Kidney (tissue), 14 donors: ENCODE measurements around the gene FASN. TPM values are rescaled to one million over a fixed set of nuclear protein-coding genes. Genes with fewer than 3 reads are reported as not detected.
A peak's percentile ranks its signal among the peaks of the same experiment; 100 is the strongest.

Source experiments
- DNase-seq, 5 donors: peaks; one replicate each; pipeline ENCODE4 v3.0.0-alpha.2; 2013 to 2020
- FAIRE-seq: peaks from 2 replicates; lab custom pipeline; 2012; peaks lifted over from hg19 to GRCh38; lab: Jason Lieb, UNC
- H3K27ac ChIP-seq, 2 donors: one replicate each; pipeline ENCODE4 v1.7.0; 2013; ENCODE audit warnings: low read depth in 2 of 2, low read length in 2 of 2, inconsistent platforms in 1 of 2
- H3K27me3 ChIP-seq: one replicate; pipeline ENCODE4 v1.7.1; 2013; ENCODE audit warnings: low read length, inconsistent platforms; ENCODE audit not compliant: control insufficient read depth, insufficient read depth
- H3K36me3 ChIP-seq, 3 donors: one replicate each; pipeline versions ENCODE4 v1.7.0 to v1.7.1; 2013; ENCODE audit warnings: low read length in 3 of 3, control low read depth in 1 of 3, inconsistent platforms in 1 of 3; ENCODE audit not compliant: insufficient read depth in 3 of 3, control insufficient read depth in 2 of 3
- H3K4me1 ChIP-seq, 3 donors: one replicate each; pipeline versions ENCODE4 v1.7.0 to v1.7.1; 2013; ENCODE audit warnings: low read length in 3 of 3, inconsistent platforms in 1 of 3, low read depth in 1 of 3; ENCODE audit not compliant: control insufficient read depth in 2 of 3, insufficient read depth in 2 of 3
- H3K4me3 ChIP-seq, 3 donors: one replicate each; pipeline versions ENCODE4 v1.7.0 to v1.8.1; 2013; ENCODE audit warnings: low read length in 3 of 3, control low read depth in 1 of 3, inconsistent platforms in 1 of 3
- H3K9ac ChIP-seq, 3 donors: one replicate each; pipeline versions ENCODE4 v1.7.0 to v1.7.1; 2013; ENCODE audit warnings: low read length in 3 of 3, control low read depth in 1 of 3, inconsistent platforms in 1 of 3
- H3K9me3 ChIP-seq, 3 donors: one replicate each; pipeline versions ENCODE4 v1.7.0 to v1.7.1; 2013; ENCODE audit warnings: low read length in 3 of 3, control low read depth in 1 of 3, inconsistent platforms in 1 of 3; ENCODE audit not compliant: control insufficient read depth in 2 of 3, insufficient read depth in 1 of 3
- intact Hi-C: fragments of 100-400 bp; cut with DNase I; formaldehyde crosslinking; loops from one replicate; pipeline ENCODE4 v1.11.1; 2022
- polyA plus RNA-seq: library from polyadenylated mRNA; stranded (reverse); fragments of 350-450 nt; fragmentation: Illumina TruSeq; extraction: RNeasy Lipid Tissue Mini Kit (QIAGEN cat#74804); gene quantifications from one replicate; pipeline ENCODE4 v1.2.3, GENCODE V29; 2014; ENCODE audit warnings: low read depth, low replicate concordance; ENCODE audit not compliant: insufficient read depth
- total RNA-seq: library from RNA; stranded (reverse); fragmentation: NEBNext Ultra II Directional; extraction: Animal tissue kit (Norgen Biotek cat#: 25700); gene quantifications from one replicate; pipeline ENCODE4 v1.2.1, GENCODE V29; 2021
- TF ChIP-seq, protein P1 (sequence below): IDR thresholded peaks from 3 replicates; pipeline ENCODE4 v1.5.1; 2012; ENCODE audit warnings: mild to moderate bottlenecking, moderate library complexity, borderline replicate concordance; ENCODE audit not compliant: insufficient read depth; ENCODE audit errors: extremely low read depth
- donor health status: control.
- donor health status: control.
- donor health status: control.
- donor health status: control.
- donor health status: control.
- donor health status: DM: yes; HTN: yes; CAD: no.
- donor health status: Normal renal cell carcinoma (clear cell type).

The FASN gene
- total and polyA plus RNA-seq, 2 donors from 2014 or later = 13.6 to 43.3 TPM

DNA sequence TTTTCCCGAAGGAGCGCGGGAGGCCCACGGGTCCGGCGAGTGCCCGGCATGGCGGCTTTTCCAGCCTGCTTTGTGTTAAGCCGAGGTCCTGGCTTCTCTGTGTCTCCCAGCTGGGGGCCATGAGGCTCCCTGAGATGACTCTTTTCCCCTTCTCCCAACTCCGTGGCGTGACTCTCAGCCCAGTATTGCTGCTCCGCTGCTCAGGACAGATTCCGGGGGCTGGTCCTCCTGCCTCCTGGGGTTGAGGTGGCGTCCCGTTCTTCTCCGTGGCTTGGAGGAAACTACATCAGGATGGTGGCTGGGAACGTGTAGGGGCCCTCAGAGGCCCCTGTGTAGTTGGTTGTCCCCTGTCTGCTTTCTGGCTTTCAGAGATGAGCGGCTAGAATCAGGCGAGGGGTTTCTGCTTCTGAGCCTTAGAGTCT lies 45.4 kb downstream of the FASN start:
- Histone ChIP-seq H3K36me3 (peaks cover 0 to 9% (median 2%) of the 10 kb centered on the region in 3 donors), H3K27me3 (no peaks in the 10 kb centered on the region), H3K4me3 (peak overlapping the region; percentile 51 to 82 (median 80)), H3K9ac (peak overlapping the region in 2 of 3 donors; percentile 11 to 69), H3K9me3 (no peaks in the 10 kb centered on the region), H3K4me1 (peaks cover 0 to 30% (median 9%) of the 10 kb centered on the region in 3 donors), H3K27ac (no peak overlapping the region)
- TF ChIP-seq, protein P1, sequence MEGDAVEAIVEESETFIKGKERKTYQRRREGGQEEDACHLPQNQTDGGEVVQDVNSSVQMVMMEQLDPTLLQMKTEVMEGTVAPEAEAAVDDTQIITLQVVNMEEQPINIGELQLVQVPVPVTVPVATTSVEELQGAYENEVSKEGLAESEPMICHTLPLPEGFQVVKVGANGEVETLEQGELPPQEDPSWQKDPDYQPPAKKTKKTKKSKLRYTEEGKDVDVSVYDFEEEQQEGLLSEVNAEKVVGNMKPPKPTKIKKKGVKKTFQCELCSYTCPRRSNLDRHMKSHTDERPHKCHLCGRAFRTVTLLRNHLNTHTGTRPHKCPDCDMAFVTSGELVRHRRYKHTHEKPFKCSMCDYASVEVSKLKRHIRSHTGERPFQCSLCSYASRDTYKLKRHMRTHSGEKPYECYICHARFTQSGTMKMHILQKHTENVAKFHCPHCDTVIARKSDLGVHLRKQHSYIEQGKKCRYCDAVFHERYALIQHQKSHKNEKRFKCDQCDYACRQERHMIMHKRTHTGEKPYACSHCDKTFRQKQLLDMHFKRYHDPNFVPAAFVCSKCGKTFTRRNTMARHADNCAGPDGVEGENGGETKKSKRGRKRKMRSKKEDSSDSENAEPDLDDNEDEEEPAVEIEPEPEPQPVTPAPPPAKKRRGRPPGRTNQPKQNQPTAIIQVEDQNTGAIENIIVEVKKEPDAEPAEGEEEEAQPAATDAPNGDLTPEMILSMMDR = no peak
- no peak for FAIRE-seq
- intact Hi-C loops = no loop called here
- peak in 1 of 5 donors; percentile 77 for DNase-seq

DNA sequence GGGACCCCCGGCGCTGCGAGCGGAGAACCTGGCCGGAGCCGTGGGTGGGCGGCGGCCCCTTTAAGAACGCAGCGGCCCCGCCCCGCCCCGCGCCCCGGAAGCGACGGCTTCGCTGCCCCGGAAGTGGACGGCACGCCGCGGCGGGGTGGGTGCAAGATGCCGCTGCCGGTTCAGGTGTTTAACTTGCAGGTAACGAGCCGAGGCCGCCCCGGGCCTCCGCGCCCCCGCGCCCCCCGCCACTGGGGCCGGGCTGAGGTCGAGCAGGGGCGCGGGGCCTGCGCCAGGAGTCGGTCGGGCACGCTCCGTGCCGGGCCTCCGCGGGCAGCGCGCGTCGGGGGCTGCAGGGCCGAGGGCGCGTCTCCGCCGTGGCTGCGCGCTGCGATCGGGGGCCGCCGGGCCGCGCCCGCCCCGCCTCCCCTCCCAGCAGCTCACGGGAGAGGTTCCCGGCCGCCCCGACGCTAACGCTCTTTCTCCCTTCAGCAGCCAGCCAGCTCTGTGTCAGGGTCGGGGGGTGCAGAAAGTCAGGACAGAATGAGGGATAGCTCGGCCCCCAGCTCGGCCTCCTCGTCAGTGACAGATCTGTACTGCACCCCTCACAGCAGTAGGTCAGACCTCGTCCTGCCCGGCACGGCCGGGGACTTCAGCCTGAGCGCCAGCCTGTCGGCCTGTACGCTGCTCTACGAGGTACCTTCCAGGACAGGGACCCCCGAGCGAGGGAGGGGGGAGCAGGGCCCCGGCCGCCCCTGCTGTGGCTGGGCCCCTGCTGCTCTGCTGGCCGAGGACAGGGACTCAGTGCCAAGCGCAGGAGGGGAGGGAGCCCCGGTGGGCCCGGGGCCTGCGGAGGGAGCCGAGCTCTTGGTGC lies 46.0 kb downstream of the FASN start, which contains the start of the genes GPS1 and RFNG:
Gene GPS1 (plus strand): TSS at position 123 of the 862 bp plus-strand sequence. CDS start 34 bp downstream, at position 157.
Gene RFNG (minus strand): TSS at position 36 of the 862 bp plus-strand sequence. CDS start 45 bp downstream, outside the sequence.
- peaks cover 0 to 27% (median 8%) of the 10 kb centered on the region in 3 donors for H3K4me1 ChIP-seq
- peak within 1 kb of the TSS in 2 of 3 donors; percentile 46 to 69 for H3K9ac ChIP-seq
- no peaks in the 10 kb centered on the region for H3K27me3 ChIP-seq
- TF ChIP-seq, protein P1 = no peak
- DNase-seq = peak; percentile 71 to 91 (median 87)
- intact Hi-C loops = no loop called here
- FAIRE-seq = no peak
- no peak within 1 kb of the TSS for H3K27ac ChIP-seq
- no peaks in the 10 kb centered on the region for H3K9me3 ChIP-seq
- H3K4me3 ChIP-seq = peak within 1 kb of the TSS; percentile 51 to 82 (median 80)
- H3K36me3 ChIP-seq = peaks cover 2 to 9% (median 5%) of the 10 kb centered on the region in 3 donors

DNA sequence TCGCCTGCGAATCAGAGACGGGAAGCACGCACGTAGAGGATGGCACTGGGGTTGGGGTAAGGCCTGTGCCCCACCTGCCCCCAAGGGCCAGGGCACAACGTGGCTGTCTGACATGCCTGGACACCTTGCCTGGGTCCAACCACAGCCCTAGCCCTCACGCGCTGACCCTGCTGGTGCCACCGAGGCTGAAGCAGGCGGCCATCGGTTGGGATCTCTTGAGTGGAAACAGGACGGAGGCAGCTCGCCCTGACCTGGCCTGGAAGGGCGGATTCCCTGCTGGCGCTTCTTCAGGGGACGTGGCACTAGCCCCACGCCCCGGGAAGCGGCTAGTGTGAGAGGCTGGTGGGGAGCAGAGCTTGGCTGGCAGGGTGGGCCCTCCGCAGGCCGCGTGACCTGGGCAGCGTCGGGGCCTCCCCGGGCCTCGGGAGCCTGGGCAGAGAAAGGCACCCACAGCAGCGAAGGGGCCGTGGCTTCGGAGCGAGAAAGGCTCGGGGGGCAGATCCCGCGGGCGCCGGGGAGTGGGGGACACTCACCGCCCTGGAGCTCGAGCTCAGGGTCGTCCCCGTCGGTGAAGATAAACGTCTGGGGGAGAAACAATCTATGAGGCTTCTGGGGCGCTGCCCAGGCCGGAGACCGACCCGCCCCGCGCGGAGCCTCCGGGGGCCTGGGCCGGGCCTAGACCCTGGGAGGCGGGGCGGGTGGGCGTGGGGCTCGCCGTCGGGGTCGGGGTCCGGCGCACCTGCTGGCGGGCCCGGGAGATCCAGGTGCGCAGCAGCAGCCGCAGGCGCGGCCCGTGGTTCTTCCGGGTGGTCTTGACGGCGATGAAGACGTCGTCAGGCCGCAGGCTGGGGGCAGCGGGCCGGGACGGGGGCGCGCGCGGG lies 47.0 kb downstream of the FASN start:
- intact Hi-C loops = no loop called here
- Histone ChIP-seq H3K4me3 (peak overlapping the region; percentile 33 to 66 (median 56)), H3K9ac (peak overlapping the region in 2 of 3 donors; percentile 34 to 41), H3K4me1 (peaks cover 0 to 24% (median 8%) of the 10 kb centered on the region in 3 donors), H3K27me3 (no peaks in the 10 kb centered on the region), H3K36me3 (peaks cover 2 to 9% (median 3%) of the 10 kb centered on the region in 3 donors), H3K27ac (no peak overlapping the region), H3K9me3 (no peaks in the 10 kb centered on the region)
- DNase-seq = peak in 2 of 5 donors; percentile 41 to 80
- TF ChIP-seq, protein P1 = no peak
- no peak for FAIRE-seq
